ENCODE data around the gene SIGLEC9.

Gene SIGLEC9

GRCh38 chr19:51146751-51147150 lies 22.0 kb downstream of the SIGLEC9 start:
- H3K36me3 ChIP-seq (ENCODE audit: insufficient read depth, low read length), result no peaks in the 10 kb centered on the region
- TF ChIP-seq EZH2 (IDR thresholded peaks at IDR 0.05) (no peak), POLR2AphosphoS5 (IDR thresholded peaks at IDR 0.05; ENCODE audit: borderline replicate concordance, low read depth, low read length) (no peak), FOXP2 (optimal IDR thresholded peaks at IDR 0.05; ENCODE audit: control extremely low read depth, extremely low read length, insufficient read depth) (no peak)
- H3K9me3 ChIP-seq (ENCODE audit: low read depth, low read length), result no peaks in the 10 kb centered on the region
- DNase-seq (ENCODE audit: low read depth, low spot score), result no peak
- H3K9ac ChIP-seq (ENCODE audit: insufficient read length), result no peak overlapping the region
- no peak overlapping the region for H3K27ac ChIP-seq
- H3K4me3 ChIP-seq, result no peak overlapping the region

GRCh38 chr19:51147663-51148062 lies 23.0 kb downstream of the SIGLEC9 start:
- Histone ChIP-seq H3K36me3 (ENCODE audit: insufficient read depth, low read length) (no peaks in the 10 kb centered on the region), H3K9ac (ENCODE audit: insufficient read length) (no peak overlapping the region), H3K27ac (no peak overlapping the region), H3K4me3 (no peak overlapping the region), H3K9me3 (ENCODE audit: low read depth, low read length) (no peaks in the 10 kb centered on the region)
- no peak for TF ChIP-seq FOXP2 (optimal IDR thresholded peaks at IDR 0.05; ENCODE audit: control extremely low read depth, extremely low read length, insufficient read depth)
- DNase-seq (ENCODE audit: low read depth, low spot score), result no peak

DNA sequence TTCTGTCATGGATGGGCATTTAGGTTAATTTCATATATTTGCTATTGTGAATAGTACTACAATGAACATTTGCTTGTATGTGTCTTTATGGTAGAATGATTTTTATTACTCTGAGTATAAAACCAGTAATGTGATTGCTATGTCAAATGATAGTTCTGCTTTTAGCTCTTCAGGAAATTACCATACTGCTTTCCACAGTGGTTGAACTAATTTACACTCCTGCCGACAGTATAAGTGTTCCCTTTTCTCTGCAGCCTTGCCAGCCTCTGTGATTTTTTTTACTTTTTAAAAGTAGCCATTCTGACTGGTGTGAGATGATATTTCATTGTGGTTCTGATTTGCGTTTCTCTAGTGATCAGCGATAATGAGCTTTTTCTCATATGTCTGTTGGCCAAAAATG lies 23.9 kb downstream of the SIGLEC9 start:
- no peak overlapping the region for H3K4me3 ChIP-seq
- no peak for DNase-seq (ENCODE audit: low read depth, low spot score)
- no peak overlapping the region for H3K9ac ChIP-seq (ENCODE audit: insufficient read length)
- no peaks in the 10 kb centered on the region for H3K9me3 ChIP-seq (ENCODE audit: low read depth, low read length)
- no peak overlapping the region for H3K27ac ChIP-seq
- TF ChIP-seq EZH2 (IDR thresholded peaks at IDR 0.05), result no peak
- TF ChIP-seq FOXP2 (optimal IDR thresholded peaks at IDR 0.05; ENCODE audit: control extremely low read depth, extremely low read length, insufficient read depth), result no peak
- TF ChIP-seq POLR2AphosphoS5 (IDR thresholded peaks at IDR 0.05; ENCODE audit: borderline replicate concordance, low read depth, low read length), result no peak
- no peaks in the 10 kb centered on the region for H3K36me3 ChIP-seq (ENCODE audit: insufficient read depth, low read length)

DNA sequence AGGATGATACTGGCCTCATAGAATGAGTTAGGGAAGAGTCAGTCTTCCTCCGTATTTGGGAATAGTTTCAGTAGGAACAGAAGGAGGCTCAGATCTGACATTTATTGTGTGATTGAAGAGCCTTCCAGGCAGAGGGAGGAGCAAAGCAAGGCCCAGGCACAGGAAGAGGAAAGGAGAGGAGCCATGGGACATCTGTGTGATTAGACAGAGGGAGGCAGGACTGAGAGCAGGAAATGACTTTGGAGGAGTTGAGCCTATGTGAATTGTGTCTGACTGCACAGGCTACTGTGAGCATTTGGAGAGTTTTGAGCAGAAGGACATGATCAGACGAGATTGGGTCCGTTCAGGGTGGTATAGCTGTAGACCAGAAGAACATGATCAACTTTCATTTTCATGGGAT lies 25.9 kb downstream of the SIGLEC9 start:
- no peak overlapping the region for H3K4me3 ChIP-seq
- no peaks in the 10 kb centered on the region for H3K36me3 ChIP-seq (ENCODE audit: insufficient read depth, low read length)
- no peak for TF ChIP-seq FOXP2 (optimal IDR thresholded peaks at IDR 0.05; ENCODE audit: control extremely low read depth, extremely low read length, insufficient read depth)
- no peak for TF ChIP-seq POLR2AphosphoS5 (IDR thresholded peaks at IDR 0.05; ENCODE audit: borderline replicate concordance, low read depth, low read length)
- TF ChIP-seq EZH2 (IDR thresholded peaks at IDR 0.05), result no peak
- DNase-seq (ENCODE audit: low read depth, low spot score), result no peak
- H3K9ac ChIP-seq (ENCODE audit: insufficient read length), result no peak overlapping the region
- no peak overlapping the region for H3K27ac ChIP-seq
- H3K9me3 ChIP-seq (ENCODE audit: low read depth, low read length), result no peaks in the 10 kb centered on the region

- TF ChIP-seq POLR2AphosphoS5 (IDR thresholded peaks at IDR 0.05; ENCODE audit: borderline replicate concordance, low read depth, low read length), result no peak
- no peak for TF ChIP-seq FOXP2 (optimal IDR thresholded peaks at IDR 0.05; ENCODE audit: control extremely low read depth, extremely low read length, insufficient read depth)
- no peak for TF ChIP-seq EZH2 (IDR thresholded peaks at IDR 0.05)
- Histone ChIP-seq H3K36me3 (ENCODE audit: insufficient read depth, low read length) (no peaks in the 10 kb centered on the region), H3K27ac (no peak overlapping the region)
Measured at GRCh38 chr19:51156710-51157109, 32.0 kb downstream of the SIGLEC9 start.

DNA sequence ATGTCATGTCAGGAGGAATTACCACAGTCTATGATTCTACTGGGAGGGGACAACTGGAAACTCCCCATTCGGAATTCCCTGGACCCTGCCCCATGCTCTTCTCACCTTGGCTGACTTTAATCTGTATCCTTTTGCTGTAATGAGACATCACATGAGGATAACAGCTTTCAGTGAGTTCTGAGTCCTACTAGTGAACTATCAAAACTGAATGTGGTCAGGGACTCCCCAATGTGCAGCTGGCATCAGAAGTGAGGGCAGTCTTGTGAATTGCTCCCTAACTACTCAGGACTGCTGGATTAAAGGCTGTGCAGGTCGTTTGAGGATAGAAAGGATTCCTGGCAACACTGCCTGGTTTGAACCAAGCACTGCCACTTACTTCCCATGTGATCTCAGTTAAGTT lies 32.6 kb downstream of the SIGLEC9 start:
- H3K4me3 ChIP-seq, result no peak overlapping the region
- DNase-seq (ENCODE audit: low read depth, low spot score), result no peak
- no peaks in the 10 kb centered on the region for H3K36me3 ChIP-seq (ENCODE audit: insufficient read depth, low read length)
- H3K27ac ChIP-seq, result no peak overlapping the region
- H3K9ac ChIP-seq (ENCODE audit: insufficient read length), result no peak overlapping the region
- no peaks in the 10 kb centered on the region for H3K9me3 ChIP-seq (ENCODE audit: low read depth, low read length)
- no peak for TF ChIP-seq POLR2AphosphoS5 (IDR thresholded peaks at IDR 0.05; ENCODE audit: borderline replicate concordance, low read depth, low read length)
- no peak for TF ChIP-seq FOXP2 (optimal IDR thresholded peaks at IDR 0.05; ENCODE audit: control extremely low read depth, extremely low read length, insufficient read depth)
- TF ChIP-seq EZH2 (IDR thresholded peaks at IDR 0.05), result no peak

More at GRCh38 chr19:51156710-51157109, 32.0 kb downstream of the SIGLEC9 start:
- H3K9ac ChIP-seq (ENCODE audit: insufficient read length), result no peak overlapping the region
- H3K4me3 ChIP-seq, result no peak overlapping the region
- no peaks in the 10 kb centered on the region for H3K9me3 ChIP-seq (ENCODE audit: low read depth, low read length)
- DNase-seq (ENCODE audit: low read depth, low spot score), result no peak

DNA sequence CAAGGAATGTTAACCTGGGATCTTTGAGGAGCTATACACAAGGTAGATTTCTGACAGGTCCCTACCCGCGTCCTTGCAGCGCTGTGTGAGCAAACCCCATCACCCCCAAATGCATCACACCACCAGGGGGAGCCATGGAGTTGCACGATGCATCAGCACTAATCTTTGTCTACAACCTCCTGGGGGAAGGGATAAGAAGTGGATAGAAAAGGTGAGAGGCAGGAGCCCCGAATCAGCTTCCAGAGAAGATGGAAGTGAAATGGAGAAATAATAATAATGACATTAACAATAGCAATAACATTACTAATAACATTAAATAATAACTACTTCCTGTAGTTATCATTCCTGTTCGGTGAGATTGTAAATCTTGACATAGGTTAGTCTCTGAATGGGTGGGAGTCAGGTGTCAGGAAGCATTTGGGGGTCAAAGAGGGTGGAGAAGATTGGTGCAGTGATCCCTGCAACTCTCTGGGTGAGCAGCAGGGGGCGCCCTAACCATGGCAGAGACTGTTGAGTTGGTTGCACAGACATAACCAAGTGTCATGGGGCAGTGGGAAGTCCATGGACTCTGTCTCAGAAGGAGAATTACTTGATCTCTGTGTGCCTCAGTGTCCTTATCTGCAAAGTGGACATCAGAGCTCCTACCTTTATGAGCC lies 33.9 kb downstream of the SIGLEC9 start:
- H3K9ac ChIP-seq (ENCODE audit: insufficient read length), result no peak overlapping the region
- DNase-seq (ENCODE audit: low read depth, low spot score), result no peak
- TF ChIP-seq EZH2 (IDR thresholded peaks at IDR 0.05) (no peak), POLR2AphosphoS5 (IDR thresholded peaks at IDR 0.05; ENCODE audit: borderline replicate concordance, low read depth, low read length) (no peak), FOXP2 (optimal IDR thresholded peaks at IDR 0.05; ENCODE audit: control extremely low read depth, extremely low read length, insufficient read depth) (no peak)
- no peaks in the 10 kb centered on the region for H3K9me3 ChIP-seq (ENCODE audit: low read depth, low read length)
- H3K36me3 ChIP-seq (ENCODE audit: insufficient read depth, low read length), result no peaks in the 10 kb centered on the region
- H3K4me3 ChIP-seq, result no peak overlapping the region
- H3K27ac ChIP-seq, result no peak overlapping the region

- TF ChIP-seq FOXP2 (optimal IDR thresholded peaks at IDR 0.05; ENCODE audit: control extremely low read depth, extremely low read length, insufficient read depth), result no peak
- Histone ChIP-seq H3K36me3 (ENCODE audit: insufficient read depth, low read length) (no peaks in the 10 kb centered on the region), H3K4me3 (no peak overlapping the region), H3K27ac (no peak overlapping the region), H3K9me3 (ENCODE audit: low read depth, low read length) (no peaks in the 10 kb centered on the region), H3K9ac (ENCODE audit: insufficient read length) (no peak overlapping the region)
- no peak for DNase-seq (ENCODE audit: low read depth, low spot score)
Measured at GRCh38 chr19:51159656-51160055, 35.0 kb downstream of the SIGLEC9 start.

GRCh38 chr19:51161266-51161665 lies 36.6 kb downstream of the SIGLEC9 start:
- no peaks in the 10 kb centered on the region for H3K36me3 ChIP-seq (ENCODE audit: insufficient read depth, low read length)
- no peak overlapping the region for H3K4me3 ChIP-seq
- TF ChIP-seq EZH2 (IDR thresholded peaks at IDR 0.05), result no peak
- no peak for TF ChIP-seq POLR2AphosphoS5 (IDR thresholded peaks at IDR 0.05; ENCODE audit: borderline replicate concordance, low read depth, low read length)
- no peak for TF ChIP-seq FOXP2 (optimal IDR thresholded peaks at IDR 0.05; ENCODE audit: control extremely low read depth, extremely low read length, insufficient read depth)
- H3K9me3 ChIP-seq (ENCODE audit: low read depth, low read length), result no peaks in the 10 kb centered on the region
- H3K27ac ChIP-seq, result no peak overlapping the region
- H3K9ac ChIP-seq (ENCODE audit: insufficient read length), result no peak overlapping the region
- no peak for DNase-seq (ENCODE audit: low read depth, low spot score)

Measured in SK-N-MC (cell line).